DOHH2 (cell line): ENCODE results near the gene GRAMD1C.

Source experiments
- CTCF ChIP-seq: fragments of 200-600 bp; sonication (generic); IDR thresholded peaks from one replicate; pipeline ENCODE4 v1.5.1; 2014; ENCODE audit warnings: antibody characterized with exemption, mild to moderate bottlenecking, low read depth, low read length; ENCODE audit not compliant: poor library complexity, severe bottlenecking
- EZH2phosphoT487 ChIP-seq: fragments of 200-600 bp; sonication (generic); IDR thresholded peaks from 2 replicates; pipeline ENCODE4 v1.6.1; 2017; ENCODE audit warnings: borderline replicate concordance, mild to moderate bottlenecking, antibody characterized with exemption, low read length, moderate library complexity, mixed read lengths

GRCh38 chr3:113812854-113813253, 25.7 kb upstream of the GRAMD1C start:
- no peak for TF ChIP-seq CTCF
- TF ChIP-seq EZH2phosphoT487: no peak
